MV-4-11 (cell line): ENCODE data around the gene RELA.
"Not testable (repeated sequence)": the region's sequence is repeated elsewhere in the genome, so short reads cannot be mapped to it uniquely, and the experiment has no call there.

ENCODE experiments used
- DNase-seq: peaks from one replicate; lab custom pipeline; 2025; lab: John Stamatoyannopoulos, UW

RELA gene

DNA sequence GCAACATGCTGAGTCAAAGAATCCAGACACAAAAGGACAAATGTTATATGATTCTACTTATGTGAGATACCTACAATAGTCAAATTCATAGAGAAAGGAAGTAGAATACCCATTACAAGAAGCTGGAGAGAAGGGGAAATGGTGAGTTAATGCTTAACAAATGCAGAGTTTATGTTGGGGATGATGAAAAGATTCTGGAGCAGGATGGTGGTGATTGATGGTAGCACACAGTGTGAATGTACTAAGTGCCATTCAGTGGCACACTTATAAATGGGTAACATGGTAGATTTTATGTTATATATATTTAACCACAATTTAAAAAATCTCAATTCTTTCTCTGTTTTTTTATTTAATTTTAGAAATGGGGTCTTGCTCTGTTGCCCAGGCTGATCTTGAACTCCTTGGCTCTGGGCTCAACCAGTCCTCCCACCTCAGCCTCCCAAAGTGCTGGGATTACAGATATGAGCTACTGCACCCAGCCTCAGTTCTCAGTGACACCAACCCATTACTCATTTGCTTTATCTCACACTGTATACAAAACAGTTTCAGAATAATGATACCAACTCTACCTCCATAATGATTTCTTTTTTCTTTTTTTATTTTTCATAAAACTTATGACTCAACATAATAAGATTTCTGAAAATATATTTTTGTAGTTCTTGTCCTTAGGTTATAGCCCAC is 9.6 kb upstream of the RELA start:
- DNase-seq, result no peak

DNA sequence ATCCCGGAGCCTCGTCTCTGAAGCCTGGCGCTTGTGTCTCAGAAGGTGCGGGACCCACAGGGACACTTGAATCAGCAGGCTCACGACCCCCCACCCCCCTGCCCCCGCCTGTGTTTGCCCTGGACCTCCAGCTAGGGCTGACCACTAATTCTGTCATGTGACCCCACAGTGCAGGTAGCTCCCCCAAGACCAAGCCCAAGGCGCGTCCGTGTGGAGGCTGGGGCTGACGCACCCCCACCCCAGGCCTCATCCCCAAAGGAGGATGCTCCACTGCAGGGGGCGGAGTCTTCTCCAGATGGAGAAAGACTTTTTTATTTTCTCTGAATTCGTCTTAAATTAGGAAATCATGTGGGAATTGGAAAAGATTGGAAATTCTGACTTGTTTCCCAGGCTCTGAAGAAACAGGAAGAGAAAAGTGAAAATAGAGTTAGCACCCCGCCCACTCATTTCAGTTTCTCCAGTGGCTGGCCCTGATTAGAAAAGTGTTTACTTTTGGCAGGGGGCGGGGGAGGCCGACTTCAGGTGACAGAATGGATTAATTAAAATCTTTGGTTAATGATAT is 1.0 kb upstream of the RELA start:
- peak; percentile 28 for DNase-seq

DNA sequence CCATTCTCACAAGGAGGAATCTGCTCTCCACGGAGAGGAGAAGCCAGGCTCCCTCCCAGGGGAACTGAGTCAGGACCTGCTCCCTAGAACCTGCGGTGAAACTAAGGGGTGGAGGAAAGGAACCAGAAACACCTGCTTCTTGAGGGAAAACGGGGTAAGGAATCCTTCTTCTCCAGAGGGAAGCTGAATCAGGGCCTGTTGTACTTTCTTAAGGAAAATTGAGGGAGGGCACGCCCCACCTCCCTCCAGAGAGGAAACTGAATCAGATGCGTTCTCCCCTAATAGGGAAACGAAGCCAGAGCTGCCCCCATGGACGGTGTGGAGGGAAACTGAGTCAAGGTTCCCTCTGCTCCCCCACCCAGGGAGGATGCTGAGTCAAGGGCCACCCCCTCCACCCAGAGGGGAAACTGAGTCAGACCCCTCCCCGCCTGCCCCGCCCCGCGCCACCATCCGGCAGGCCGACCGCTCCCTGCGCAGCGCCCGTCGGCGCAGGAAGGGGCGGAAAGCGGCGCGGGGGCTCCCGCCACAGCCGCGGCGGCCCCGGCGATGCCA is 393 bp downstream of the RELA start:
- DNase-seq, result no peak

DNA sequence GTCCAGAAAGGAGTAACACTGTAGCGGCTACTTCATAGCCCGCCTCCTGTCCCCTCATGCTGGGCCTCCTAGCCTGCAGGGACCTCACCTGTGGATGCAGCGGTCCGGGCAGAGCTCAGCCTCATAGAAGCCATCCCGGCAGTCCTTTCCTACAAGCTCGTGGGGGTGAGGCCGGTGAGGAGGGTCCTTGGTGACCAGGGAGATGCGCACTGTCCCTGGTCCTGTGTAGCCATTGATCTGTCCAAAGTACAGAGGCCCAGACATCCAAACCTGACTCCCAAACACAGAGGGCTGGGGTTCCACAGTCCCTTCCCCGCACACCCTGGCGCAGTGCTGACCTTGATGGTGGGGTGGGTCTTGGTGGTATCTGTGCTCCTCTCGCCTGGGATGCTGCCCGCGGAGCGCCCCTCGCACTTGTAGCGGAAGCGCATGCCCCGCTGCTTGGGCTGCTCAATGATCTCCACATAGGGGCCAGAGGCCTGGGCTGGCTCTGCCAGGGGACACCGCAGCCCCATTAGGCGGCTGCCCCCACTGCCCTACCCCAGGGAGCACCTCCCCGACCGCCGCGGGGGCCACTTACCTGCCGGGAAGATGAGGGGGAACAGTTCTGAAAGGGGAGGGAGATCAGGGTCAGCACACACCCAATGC is 993 bp downstream of the RELA start:
- DNase-seq, result no peak

DNA sequence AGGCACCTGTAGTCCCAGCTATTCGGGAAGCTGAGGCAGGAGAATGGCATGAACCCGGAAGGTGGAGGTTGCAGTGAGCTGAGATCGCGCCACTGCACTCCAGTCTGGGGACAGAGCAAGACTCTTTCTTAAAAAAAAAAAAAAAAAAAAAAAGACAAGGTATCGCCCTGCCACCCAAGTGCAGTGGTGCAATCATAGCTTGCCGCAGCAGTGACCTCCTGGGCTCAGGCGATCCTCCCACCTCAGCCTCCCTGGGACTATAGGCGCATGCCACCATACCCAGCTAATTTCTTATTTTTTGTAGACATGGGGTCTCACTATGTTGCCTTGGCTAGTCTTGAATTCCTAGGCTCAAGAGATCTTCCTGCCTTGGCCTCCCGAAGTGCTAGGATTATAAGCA is 1.8 kb downstream of the RELA start:
- DNase-seq, result not testable (repeated sequence)

DNA sequence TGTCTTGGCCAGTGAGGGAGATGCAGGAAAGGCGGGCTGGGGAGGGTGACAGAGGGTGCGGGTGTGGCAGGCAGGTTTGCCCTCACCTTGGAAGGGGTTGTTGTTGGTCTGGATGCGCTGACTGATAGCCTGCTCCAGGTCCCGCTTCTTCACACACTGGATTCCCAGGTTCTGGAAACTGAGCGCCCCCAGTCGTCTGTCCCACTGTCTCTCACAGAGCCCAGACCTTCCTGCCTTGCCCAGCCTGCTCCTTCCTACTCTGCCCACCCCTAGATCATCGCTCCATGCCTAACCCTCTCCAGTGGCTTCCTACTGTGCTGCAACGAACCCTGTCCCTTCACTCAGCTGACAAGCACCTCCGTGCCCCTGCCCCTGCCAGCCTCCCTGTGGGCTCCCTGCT is 2.7 kb downstream of the RELA start:
- no peak for DNase-seq

DNA sequence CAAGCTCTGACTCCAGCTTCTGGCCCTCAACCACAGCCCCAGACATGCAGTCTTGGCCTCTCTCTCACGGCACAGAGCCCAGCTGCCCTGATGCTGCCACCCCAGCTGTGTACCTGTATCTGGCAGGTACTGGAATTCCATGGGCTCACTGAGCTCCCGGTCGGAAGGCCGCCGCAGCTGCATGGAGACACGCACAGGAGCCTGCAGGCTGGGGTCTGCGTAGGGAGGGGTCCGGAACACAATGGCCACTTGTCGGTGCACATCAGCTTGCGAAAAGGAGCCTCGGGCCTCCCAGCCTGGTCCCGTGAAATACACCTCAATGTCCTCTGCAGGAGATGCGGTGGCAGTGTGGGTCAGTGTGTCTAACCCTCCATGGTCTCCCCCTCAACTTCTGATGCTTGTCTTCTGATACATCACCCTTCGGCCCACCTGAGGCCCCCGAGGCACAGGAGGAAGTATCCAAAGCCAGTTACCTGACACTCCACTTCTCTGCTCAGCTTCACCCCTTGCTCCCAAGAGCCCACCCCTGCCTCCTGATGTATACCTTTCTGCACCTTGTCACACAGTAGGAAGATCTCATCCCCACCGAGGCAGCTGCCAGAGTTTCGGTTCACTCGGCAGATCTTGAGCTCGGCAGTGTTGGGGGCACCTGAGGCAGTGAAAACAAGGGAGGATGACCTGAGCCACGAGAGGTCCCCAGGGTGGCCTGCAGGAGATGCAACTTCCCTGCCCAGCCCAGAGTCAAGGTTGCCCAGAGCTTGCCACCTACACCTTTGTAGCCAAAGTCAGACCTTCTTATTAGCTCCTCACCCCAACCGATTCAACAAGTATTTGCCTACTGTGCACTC is 4.3 kb downstream of the RELA start:
- DNase-seq, result no peak

DNA sequence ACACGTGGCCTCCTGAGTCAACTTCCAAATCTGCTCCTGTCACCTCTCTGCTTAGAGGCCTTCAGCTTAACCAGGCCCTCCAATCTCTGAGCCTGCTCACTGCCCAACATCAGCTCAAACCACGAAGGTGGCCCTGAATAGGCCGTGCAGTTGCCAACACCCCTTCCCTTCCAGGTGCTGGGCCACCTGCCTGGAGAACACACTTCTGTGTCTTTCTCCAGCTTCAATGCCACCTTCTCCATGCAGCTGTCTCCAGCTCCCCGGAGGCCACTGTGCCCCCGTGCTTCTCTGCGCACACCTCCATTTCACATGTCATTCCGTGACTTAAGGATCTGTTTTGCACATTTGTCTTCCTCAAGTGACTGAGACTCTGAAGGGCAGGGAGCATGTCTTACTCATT is 5.3 kb downstream of the RELA start:
- DNase-seq, result no peak

DNA sequence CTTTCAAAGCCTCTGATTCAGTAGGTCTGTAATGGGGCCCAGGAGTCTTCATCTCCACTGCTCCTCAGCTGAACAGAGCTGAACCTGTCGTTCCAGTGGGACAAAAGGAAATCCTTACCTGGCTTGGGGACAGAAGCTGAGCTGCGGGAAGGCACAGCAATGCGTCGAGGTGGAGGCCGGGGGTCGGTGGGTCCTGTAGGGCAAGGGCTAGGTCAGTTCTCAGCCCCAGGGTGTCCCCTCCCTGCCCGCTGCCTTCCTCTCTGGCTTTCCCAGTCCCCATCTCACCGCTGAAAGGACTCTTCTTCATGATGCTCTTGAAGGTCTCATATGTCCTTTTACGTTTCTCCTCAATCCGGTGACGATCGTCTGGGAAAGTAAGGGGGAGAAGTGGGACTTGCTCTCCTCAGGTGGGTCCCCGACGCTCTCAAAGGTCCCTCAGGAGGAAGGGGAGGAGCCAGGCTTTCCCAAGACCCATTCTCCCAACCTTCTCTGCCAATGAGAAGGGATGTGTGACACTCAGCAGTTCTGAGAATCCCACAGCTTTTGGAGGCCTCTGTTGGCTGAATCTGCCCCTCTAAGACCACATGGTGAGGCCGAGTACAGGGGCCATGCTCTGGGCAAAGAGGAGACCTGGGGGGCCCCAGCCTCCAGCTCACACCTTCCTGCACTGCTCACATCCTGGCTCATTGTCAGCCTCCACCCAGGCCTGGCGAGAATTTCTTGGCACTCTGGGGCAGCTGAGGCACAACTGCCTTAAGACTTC is 7.0 kb downstream of the RELA start:
- DNase-seq, result no peak

DNA sequence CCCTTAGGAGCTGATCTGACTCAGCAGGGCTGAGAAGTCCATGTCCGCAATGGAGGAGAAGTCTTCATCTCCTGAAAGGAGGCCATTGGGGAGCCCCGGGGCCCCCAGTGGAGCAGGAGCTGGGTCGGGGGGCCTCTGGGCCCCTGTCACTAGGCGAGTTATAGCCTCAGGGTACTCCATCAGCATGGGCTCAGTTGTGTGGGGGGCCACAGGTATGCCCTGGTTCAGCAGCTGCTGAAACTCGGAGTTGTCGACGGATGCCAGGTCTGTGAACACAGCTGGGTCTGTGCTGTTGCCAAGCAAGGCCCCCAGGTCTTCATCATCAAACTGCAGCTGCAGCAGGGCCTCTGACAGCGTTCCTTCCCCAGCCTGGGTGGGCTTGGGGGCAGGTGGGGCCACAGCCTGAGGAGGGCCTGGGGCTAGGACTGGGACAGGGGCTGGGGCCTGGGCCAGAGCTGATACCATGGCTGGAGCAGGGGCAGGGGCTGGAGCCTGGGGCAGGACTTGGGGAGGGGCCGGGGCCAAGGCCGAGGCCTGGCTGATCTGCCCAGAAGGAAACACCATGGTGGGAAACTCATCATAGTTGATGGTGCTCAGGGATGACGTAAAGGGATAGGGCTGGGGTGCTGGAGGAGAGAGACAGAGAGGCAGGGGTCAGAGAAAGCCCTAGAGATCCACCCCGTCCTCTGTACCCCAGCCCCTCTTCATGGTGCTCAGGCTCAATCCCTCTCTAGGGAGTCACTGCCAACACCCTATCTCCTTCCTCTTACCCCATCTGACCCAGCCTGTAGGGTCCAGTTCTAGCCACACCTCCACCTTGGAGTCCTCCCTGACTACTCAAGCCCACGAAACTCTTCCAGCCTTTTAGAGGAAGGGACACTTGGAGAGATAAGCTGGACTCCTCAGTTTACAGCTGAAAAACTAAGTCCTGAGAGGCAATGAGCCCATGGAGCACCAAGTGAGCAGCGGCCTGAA is 8.1 kb downstream of the RELA start:
- no peak for DNase-seq

DNA sequence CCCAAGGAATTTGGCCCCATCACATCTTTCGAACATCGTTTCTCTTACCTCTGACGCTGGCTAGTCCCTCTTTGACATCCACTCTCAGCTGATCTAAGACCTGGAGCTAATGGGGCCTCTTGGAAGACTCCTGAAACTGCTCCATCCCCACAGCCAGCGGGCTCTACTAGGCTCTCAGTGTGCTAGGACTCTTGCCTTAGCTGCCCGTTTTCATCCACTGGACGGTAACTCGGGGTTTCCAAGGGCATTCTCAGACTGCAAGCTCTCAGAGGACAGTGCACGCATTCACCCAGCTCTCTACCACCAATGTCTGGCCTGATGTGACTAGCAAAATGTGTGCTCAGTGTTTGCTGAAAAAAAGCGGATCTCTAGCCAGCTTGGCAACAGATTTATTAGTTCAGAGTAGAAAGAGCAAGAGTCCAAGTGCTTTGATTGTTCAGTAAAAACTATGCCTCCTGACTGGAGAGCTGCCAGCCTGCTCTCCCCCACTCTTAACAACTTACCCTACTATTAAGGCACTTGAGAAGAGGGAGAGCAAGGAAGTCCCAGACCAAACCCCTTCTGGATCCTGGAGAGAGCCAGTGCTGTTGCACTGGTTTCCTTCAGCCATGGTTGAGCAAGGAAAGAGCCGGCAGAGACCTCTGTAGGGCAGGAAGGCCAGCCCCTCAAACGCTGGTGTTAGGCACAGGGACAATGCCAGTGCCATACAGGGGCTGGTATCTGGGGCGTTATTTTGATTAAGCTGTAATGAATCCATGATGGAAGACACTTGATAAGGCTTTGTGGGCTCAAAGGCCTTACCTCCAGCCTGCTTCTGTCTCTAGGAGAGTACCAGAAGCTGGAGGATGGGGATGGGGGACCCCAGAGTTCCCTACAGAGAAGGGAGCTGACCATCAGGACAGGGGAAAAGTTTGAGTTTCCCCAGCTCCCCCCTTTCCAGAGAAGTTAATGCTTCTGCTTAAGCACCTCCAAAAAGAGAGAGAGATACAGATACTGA is 9.2 kb downstream of the RELA start:
- no peak for DNase-seq

DNA sequence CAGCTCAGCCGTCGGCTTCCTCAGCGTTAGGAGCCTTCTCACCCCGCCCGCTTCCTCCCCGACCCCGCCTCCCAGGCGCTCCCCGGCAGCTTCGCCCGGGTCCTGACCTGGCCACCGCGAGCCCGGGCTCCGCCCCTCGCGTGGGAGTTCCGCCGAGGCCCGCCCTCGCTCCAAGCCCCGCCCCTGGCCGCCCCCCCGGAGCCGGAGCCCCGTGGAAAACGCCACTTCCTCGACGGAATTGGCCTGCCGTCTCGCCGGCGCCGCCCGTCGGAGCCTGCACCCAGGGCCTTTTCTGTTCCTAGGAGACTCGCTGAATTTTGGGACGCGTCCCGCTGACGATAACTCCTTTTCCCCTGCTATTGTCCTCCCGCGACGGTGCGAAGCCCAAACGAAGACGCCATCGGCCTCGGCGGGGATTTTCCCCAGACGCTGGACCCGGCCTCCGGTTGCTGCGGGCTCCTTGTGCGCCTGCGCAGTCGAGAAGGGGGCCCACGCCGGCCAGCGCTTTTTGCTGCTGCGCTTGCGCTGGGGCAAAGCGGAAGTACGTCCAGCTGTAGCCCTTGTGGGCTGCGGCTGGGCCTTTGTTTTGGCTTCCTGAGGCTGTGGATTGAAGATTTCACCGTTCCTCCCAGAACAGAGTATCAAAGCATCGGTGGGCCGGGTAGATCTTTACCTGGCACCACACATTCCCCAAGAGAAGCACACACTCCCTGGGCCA is 10.0 kb downstream of the RELA start:
- DNase-seq, result peak; percentile 92

DNA sequence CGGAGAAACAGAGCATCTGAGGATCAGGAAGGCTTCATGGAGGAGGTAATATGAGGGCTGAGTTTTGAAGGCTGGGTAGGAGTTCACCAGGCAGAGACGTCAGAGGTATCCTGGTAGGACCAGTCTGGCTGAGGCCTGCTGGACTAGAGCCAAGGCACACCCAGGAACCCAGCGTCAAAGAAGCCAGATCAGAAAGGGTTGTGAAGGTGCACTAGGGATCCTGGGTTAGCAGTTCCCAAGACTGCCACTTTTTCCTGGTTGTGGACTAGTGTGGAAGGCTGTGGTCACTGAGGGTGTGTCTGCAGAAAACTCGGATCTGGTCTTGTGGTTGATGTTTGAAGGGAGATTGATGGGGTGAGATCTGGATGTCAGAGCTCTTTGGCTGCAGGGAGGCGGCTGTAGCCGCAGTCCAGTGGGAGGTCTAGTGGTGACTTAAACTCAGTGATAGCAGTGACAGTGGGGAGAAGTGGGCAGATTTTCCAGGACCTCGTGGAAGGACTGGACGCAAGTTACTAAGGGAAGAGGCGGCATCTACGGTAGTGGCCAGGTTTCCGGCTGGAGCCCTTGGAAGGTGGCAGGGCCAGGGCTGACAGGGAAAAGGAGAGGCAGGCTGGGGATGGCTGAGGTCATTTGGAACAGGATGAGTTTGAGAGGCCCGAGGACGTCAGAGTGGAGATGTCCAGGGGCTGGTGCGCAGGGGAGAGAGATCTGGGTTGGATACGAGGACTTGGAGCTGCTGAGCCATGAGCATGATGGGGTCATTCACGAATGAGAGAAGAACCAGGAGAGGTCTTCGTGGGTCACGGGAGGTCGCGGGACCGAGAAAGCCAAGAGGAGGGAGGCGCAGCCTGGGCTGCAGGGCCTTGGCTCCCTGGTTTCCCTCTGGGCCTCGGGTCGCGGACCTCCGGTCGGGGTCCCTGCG is 10.9 kb downstream of the RELA start:
- peak; percentile 40 for DNase-seq

DNA sequence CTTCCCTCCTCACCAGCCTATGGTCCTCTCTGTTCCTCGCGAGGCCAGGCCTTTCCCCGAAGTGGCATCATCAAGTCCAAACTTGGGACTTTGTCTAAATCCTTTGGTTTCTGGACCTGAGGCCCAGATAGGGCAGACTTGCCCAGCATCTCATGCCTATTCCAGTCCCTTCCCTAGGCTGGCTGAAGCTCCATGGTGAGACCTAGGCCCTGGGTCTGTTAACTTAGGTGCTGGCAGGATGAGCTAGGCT is 11.5 kb downstream of the RELA start:
- DNase-seq, result no peak

DNA sequence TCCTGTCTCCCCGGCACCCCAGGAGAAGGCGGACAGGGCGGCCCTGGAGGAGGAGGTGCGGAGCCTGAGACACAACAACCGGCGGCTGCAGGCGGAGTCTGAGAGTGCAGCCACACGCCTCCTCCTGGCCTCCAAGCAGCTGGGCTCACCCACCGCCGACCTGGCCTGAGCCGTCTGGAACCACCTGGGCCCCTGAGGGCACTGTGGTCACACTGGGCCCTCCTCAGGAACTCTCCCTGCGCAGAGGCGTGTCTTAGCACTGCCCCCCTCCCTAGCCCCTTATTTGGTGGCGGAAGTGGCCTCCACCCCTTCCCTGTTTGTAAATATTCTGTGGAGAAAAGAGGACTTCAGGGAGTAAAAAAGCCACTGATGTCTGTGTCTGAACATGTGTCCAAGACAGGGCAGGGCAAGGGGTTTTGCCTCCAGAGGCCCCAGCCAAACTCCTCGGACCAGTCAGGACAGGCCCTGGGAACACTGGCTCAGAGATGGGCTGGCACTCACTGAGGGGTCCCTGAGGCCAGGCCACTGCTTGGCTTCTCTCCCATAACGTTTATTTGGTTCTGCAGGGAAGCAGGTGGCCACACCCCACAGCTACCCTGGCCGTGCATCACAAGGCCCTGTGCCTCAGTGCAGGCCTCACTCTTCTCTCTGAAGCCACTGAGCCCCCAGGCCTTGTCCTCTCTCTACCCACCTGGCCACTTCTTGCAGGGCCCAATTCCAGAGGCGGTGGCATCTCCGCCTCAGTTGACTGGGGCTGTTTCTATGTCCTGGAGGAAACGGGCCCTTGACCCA is 12.0 kb downstream of the RELA start:
- no peak for DNase-seq

DNA sequence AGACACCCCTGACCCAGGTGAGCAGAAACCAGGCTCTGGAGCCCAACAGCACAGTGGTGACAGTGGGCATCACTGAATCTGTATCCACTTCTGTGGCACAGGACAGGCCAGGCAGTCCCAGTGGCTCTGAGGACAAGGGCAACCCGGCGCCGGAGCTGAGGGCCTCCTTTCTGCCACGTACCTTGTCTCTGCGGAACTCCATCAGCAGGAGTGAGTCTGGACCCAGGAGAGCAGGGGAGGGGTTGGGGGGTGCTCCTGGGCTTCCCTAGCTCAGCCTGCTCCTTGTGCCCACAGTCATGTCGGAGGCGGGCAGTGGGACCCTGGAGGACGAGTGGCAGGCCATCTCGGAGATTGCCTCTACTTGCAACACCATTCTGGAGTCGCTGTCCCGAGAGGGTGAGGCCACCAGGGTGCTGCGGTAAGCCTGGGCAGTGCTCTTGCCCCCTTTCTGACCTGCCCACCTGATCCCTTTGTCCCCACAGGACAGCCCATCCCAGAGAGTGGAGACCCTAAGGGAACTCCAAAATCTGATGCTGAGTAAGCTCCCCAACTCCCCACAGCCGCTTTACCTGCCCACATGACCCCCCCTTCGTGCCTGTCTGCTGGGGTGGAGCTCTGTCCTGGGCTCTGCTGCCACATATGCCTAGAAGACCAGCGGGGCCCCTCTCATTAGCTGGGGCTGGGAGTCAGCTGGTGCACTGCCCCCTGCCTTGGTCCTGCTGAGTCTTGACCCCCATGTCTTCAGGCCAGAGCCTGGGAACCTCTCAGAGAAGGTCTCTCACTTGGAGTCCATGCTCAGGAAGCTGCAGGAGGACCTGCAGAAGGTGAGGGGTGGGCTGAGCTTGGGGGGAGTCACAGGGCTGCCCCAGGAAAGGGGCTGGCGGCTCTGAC is 12.8 kb downstream of the RELA start:
- DNase-seq, result no peak
